OCI-LY7 (cell line): ENCODE measurements around the gene MAP1B. TPM values are rescaled to one million over a fixed set of nuclear protein-coding genes. Genes with fewer than 3 reads are reported as not detected.

ENCODE experiments used
- BruUV-seq: library from RNA; stranded (reverse); fragments of 400-500 nt; replicated peaks from 2 replicates; lab custom pipeline; 2021; lab: Mats Ljungman, UMichigan
- CTCF ChIA-PET: fragments of 300-600 bp; sonication (Branson Sonifier 250); formaldehyde crosslinking; loops from one replicate; lab custom pipeline; 2022; ENCODE audit warnings: antibody characterized with exemption; ENCODE audit not compliant: unreplicated experiment; lab: Charles Lee
- POLR2A ChIA-PET: fragments of 300-600 bp; sonication (Branson Sonifier 250); formaldehyde crosslinking; loops from one replicate; lab custom pipeline; 2022; ENCODE audit warnings: antibody characterized with exemption; lab: Charles Lee
- DNase-seq: peaks from one replicate; pipeline ENCODE4 v3.0.0-alpha.2; 2015; ENCODE audit warnings: low spot score
- H2AFZ ChIP-seq: fragments of 200-600 bp; sonication (generic), shearing (Covaris generic); 2 replicates; pipeline ENCODE4 v1.6.1; 2014; ENCODE audit warnings: mild to moderate bottlenecking, antibody characterized with exemption, low read length, moderate library complexity
- H3K27ac ChIP-seq: fragments of 200-600 bp; sonication (generic); 2 replicates; pipeline ENCODE4 v1.5.1; 2014; ENCODE audit warnings: mixed run types, low read depth, mild to moderate bottlenecking, moderate library complexity, low read length, inconsistent platforms; ENCODE audit not compliant: poor library complexity, severe bottlenecking
- H3K36me3 ChIP-seq: fragments of 200-600 bp; sonication (generic); 2 replicates; pipeline ENCODE4 v1.6.1; 2014; ENCODE audit warnings: mild to moderate bottlenecking, antibody characterized with exemption, low read length, moderate library complexity, mixed read lengths; ENCODE audit not compliant: insufficient read depth
- H3K4me1 ChIP-seq: fragments of 200-600 bp; sonication (generic); 2 replicates; pipeline ENCODE4 v1.5.1; 2014; ENCODE audit warnings: mild to moderate bottlenecking, low read length; ENCODE audit not compliant: insufficient read depth, poor library complexity, severe bottlenecking
- H3K4me2 ChIP-seq: fragments of 200-600 bp; sonication (generic); 2 replicates; pipeline ENCODE4 v1.6.1; 2014; ENCODE audit warnings: mild to moderate bottlenecking, low read length
- H3K4me3 ChIP-seq: fragments of 200-600 bp; sonication (generic); 2 replicates; pipeline ENCODE4 v1.5.1; 2014; ENCODE audit warnings: mild to moderate bottlenecking, low read depth, low read length; ENCODE audit not compliant: poor library complexity, severe bottlenecking
- H3K79me2 ChIP-seq: fragments of 200-600 bp; sonication (generic); 2 replicates; pipeline ENCODE4 v1.6.1; 2016; ENCODE audit warnings: low read depth, mild to moderate bottlenecking, low read length, moderate library complexity, mixed read lengths; ENCODE audit not compliant: insufficient read depth
- H3K9me2 ChIP-seq: fragments of 200-600 bp; sonication (generic); 2 replicates; pipeline ENCODE4 v1.6.1; 2016; ENCODE audit warnings: mild to moderate bottlenecking, low read length, mixed read lengths; ENCODE audit not compliant: insufficient read depth
- H3K9me3 ChIP-seq: fragments of 200-600 bp; sonication (generic); 2 replicates; pipeline ENCODE4 v1.6.1; 2014; ENCODE audit warnings: mild to moderate bottlenecking, mixed run types, low read length, mixed read lengths
- H4K20me1 ChIP-seq: fragments of 200-600 bp; sonication (generic); 2 replicates; pipeline ENCODE4 v1.6.1; 2014; ENCODE audit warnings: mild to moderate bottlenecking, antibody characterized with exemption, low read length, moderate library complexity, mixed read lengths; ENCODE audit not compliant: insufficient read depth
- EZH2phosphoT487 ChIP-seq: fragments of 200-600 bp; sonication (generic); IDR thresholded peaks from 2 replicates; pipeline ENCODE4 v1.6.1; 2018; ENCODE audit warnings: low read depth, borderline replicate concordance, mild to moderate bottlenecking, mixed run types, antibody characterized with exemption, low read length, moderate library complexity, mixed read lengths
- intact Hi-C: fragments of 100-400 bp; cut with micrococcal nuclease; formaldehyde crosslinking; loops from one replicate; pipeline ENCODE4 v1.10.0; 2022; ENCODE audit not compliant: unreplicated experiment
- total RNA-seq, 2 experiments: library from RNA; depleted of rRNA in 1 of 2; stranded (reverse); fragments of >200 nt in 1 of 2; shearing (Covaris generic) in 1 of 2; gene quantifications; 2 replicates each; pipeline ENCODE4 v1.2.3, GENCODE V29; 2014 to 2022
- TF ChIP-seq, protein P1 (sequence below): fragments of 200-600 bp; sonication (generic); conservative IDR thresholded peaks from 2 replicates; pipeline ENCODE4 v1.5.1; 2014; ENCODE audit warnings: mild to moderate bottlenecking, antibody characterized with exemption, low read length, moderate library complexity, mixed read lengths

The MAP1B gene
- total RNA-seq, 2 experiments from 2014 or later: not detected

DNA sequence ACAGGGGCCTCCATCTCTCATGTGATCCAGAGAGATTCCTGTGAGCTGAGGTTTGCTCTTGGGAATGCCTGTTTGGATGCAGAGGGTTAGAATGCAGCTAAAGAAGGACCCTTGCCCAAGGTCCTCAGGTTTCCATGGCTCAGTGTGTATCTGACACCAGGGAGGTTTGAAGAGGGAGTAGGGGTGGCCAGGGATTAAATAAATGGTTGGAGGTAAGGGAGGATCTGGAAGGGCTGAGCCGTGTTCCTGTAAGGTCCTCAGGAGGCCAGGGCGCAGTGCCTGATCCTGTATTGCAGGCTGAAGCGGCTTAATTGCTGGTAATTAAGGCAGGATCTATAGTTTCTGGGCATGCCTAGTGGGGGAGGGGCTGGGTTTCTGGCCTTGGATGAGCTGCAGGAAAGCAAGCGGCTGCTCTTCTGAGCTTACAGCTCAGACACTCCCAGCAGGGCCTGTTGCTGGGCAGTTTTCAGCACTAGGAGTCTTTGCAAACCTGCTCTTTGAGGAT is 41.5 kb upstream of the MAP1B start:
- no peaks in the 10 kb centered on the region for H3K79me2 ChIP-seq
- TF ChIP-seq, protein P1, sequence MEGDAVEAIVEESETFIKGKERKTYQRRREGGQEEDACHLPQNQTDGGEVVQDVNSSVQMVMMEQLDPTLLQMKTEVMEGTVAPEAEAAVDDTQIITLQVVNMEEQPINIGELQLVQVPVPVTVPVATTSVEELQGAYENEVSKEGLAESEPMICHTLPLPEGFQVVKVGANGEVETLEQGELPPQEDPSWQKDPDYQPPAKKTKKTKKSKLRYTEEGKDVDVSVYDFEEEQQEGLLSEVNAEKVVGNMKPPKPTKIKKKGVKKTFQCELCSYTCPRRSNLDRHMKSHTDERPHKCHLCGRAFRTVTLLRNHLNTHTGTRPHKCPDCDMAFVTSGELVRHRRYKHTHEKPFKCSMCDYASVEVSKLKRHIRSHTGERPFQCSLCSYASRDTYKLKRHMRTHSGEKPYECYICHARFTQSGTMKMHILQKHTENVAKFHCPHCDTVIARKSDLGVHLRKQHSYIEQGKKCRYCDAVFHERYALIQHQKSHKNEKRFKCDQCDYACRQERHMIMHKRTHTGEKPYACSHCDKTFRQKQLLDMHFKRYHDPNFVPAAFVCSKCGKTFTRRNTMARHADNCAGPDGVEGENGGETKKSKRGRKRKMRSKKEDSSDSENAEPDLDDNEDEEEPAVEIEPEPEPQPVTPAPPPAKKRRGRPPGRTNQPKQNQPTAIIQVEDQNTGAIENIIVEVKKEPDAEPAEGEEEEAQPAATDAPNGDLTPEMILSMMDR: no peak
- TF ChIP-seq EZH2phosphoT487: no peak
- POLR2A ChIA-PET: no interaction called here
- H3K36me3 ChIP-seq: no peaks in the 10 kb centered on the region
- intact Hi-C loops: no loop called here
- H3K4me2 ChIP-seq: no peak overlapping the region
- no peaks in the 10 kb centered on the region for H3K9me3 ChIP-seq
- no peak for DNase-seq
- CTCF ChIA-PET: no interaction called here
- no TSS peak for BruUV-seq
- H4K20me1 ChIP-seq: no peaks in the 10 kb centered on the region
- H3K9me2 ChIP-seq: no peaks in the 10 kb centered on the region
- no peak overlapping the region for H2AFZ ChIP-seq
- no peaks in the 10 kb centered on the region for H3K4me1 ChIP-seq
- no peak overlapping the region for H3K4me3 ChIP-seq
- no peak overlapping the region for H3K27ac ChIP-seq

DNA sequence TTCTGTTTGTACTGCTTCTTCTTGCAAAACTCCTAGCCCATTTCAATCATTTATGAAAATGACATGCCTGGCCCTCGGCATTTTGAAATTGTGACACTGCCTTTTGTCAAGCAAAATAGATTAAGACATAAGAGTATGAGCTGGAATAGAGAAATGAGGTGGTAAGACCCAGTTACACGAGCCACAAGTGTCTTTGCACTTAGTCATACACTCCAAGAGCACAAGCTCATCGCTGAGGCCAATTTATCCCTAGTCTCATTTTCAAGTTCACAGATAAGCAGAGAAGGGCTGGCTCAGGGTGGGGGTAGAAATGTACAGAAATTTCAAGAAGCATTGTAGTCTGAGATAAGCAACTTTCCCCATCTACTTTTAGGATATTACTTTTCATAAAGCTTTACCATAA is 40.6 kb upstream of the MAP1B start:
- intact Hi-C loops: no loop called here
- no peaks in the 10 kb centered on the region for H4K20me1 ChIP-seq
- no peak for TF ChIP-seq EZH2phosphoT487
- TF ChIP-seq, protein P1: no peak
- no peaks in the 10 kb centered on the region for H3K9me3 ChIP-seq
- CTCF ChIA-PET: no interaction called here
- DNase-seq: no peak
- H3K79me2 ChIP-seq: no peaks in the 10 kb centered on the region
- no peak overlapping the region for H3K4me2 ChIP-seq
- no peak overlapping the region for H3K4me3 ChIP-seq
- no peaks in the 10 kb centered on the region for H3K9me2 ChIP-seq
- no peaks in the 10 kb centered on the region for H3K36me3 ChIP-seq
- POLR2A ChIA-PET: no interaction called here
- BruUV-seq: no TSS peak
- no peaks in the 10 kb centered on the region for H3K4me1 ChIP-seq
- H3K27ac ChIP-seq: no peak overlapping the region
- H2AFZ ChIP-seq: no peak overlapping the region

DNA sequence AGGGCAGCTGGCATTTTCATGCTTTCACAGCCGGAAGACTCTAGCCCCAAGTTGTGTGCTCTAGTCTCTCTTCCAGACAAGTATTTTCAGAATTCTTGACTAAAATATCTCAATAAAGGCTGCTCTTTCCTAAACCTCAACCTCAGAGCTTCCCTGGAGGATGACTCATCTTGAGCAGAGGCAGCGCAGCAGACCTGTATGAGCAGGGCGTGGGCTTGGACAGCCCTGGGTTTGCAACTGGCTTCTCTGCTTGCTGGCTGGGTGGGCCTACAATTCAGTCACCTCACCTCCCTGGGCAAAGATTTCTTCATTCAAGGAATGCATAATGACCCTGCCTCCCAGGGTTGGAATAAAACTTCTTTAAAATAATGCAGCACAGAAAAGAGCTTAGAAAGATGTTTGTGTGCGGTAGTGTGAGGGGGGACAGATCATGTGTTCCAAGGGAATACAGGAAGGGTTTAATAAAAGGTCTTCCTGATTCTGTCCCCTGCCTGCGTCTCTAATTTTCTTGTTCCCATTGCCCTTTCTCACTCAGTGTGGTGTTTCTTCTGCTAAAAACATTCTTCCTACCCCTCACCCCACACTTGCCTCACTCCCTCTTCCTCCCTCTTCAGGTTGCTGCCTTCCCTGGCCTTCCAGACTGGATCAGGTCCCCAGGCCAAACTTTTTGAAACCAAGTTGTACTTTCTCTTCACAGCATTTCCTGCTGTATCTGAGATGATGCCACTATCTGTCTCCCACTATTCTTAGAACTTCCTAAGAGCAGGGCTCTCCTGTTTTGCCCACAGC is 39.4 kb upstream of the MAP1B start:
- Histone ChIP-seq H3K36me3 (no peaks in the 10 kb centered on the region), H3K9me2 (no peaks in the 10 kb centered on the region), H3K4me3 (no peak overlapping the region), H3K79me2 (no peaks in the 10 kb centered on the region), H3K27ac (no peak overlapping the region), H2AFZ (no peak overlapping the region), H4K20me1 (no peaks in the 10 kb centered on the region), H3K4me1 (no peaks in the 10 kb centered on the region), H3K9me3 (no peaks in the 10 kb centered on the region), H3K4me2 (no peak overlapping the region)
- ChIA-PET CTCF (no interaction called here), POLR2A (interaction anchor here (0.7 kb wide), 1 partner anchor 329 kb away, joined by 3 read pairs; no protein-coding TSS in a partner anchor)
- TF ChIP-seq, protein P1: no peak
- TF ChIP-seq EZH2phosphoT487: no peak
- DNase-seq: no peak
- no TSS peak for BruUV-seq
- intact Hi-C loops: no loop called here
